PC-3 (cell line): ENCODE results near the gene KAT7.

Experiments
- EZH2phosphoT487 ChIP-seq: fragments of 300-600 bp; sonication (generic); IDR thresholded peaks from 2 replicates; pipeline ENCODE4 v1.6.1; 2018; ENCODE audit warnings: mild to moderate bottlenecking, antibody characterized with exemption, low read length, borderline replicate concordance
- TF ChIP-seq, protein P1 (sequence below): fragments of 300-600 bp; sonication (generic); conservative IDR thresholded peaks from 2 replicates; pipeline ENCODE4 v1.5.1; 2017; ENCODE audit warnings: antibody characterized with exemption, low read depth, mild to moderate bottlenecking, low read length

DNA sequence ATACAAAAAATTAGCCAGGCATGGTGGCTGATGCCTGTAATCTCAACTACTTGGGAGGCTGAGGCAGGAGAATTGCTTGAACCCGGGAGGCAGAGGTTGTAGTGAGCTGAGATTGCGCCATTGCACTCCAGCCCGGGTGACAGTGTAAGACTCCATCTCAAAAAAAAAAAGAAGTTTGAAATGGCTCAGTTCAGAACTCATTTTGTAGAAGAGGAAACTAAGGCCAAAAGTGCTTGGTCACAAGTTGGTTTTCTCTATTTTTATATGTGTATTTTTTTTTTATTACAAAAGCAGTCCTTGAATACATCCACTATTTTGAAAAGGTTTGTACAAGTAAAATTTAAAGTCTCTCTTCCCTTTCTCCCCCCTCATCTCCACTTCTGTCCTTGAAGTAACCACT lies 53.9 kb downstream of the KAT7 start:
- TF ChIP-seq, protein P1, sequence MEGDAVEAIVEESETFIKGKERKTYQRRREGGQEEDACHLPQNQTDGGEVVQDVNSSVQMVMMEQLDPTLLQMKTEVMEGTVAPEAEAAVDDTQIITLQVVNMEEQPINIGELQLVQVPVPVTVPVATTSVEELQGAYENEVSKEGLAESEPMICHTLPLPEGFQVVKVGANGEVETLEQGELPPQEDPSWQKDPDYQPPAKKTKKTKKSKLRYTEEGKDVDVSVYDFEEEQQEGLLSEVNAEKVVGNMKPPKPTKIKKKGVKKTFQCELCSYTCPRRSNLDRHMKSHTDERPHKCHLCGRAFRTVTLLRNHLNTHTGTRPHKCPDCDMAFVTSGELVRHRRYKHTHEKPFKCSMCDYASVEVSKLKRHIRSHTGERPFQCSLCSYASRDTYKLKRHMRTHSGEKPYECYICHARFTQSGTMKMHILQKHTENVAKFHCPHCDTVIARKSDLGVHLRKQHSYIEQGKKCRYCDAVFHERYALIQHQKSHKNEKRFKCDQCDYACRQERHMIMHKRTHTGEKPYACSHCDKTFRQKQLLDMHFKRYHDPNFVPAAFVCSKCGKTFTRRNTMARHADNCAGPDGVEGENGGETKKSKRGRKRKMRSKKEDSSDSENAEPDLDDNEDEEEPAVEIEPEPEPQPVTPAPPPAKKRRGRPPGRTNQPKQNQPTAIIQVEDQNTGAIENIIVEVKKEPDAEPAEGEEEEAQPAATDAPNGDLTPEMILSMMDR = no peak
- no peak for TF ChIP-seq EZH2phosphoT487
